ENCODE measurements around the gene PODNL1. TPM values are rescaled to one million over a fixed set of nuclear protein-coding genes. Genes with fewer than 3 reads are reported as not detected.

PODNL1 gene
- total RNA-seq, 2 donors from 2014 or later: 0.81 TPM; not detected in 1

DNA sequence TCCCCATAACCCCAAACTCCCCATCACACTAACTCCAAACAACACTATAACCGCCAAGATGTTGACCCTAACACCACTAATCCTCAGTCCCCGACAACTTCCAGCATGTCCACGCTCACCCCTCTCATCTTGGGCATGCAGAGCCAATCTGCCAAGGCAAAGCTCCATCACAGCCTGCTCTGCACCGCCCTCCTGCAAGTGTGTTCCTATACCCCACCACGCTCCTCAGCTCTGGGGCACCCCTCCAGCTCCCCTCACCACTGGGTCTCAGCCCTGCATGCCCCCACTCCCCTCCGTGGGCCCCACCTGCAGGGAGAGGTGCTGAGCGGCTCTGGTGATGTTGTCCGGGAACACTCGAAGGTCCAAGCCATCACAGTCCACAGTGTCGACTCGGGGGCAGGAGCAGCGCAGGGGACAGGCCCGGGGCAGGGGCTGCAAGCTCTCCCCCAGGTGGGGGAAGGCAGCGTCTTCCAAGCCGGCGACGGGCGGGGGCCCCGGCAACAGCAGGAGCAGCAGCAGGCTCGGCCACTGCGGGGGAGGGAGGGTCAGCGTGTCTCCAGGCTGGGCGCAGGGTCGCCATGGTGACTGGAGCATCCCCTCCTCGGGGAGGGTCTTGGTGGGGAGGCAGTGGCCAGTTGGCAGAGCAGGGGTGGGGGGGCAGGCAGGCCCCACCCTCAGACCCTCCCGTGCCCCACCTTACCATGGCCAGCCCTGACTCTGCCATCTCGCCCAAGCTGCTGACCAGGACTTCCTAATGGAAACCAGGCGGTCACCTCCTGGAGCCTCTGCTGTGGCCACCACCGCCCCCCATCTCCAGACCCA is 527 bp downstream of the PODNL1 start:
- Mint-ChIP-seq H3K9me3 (no peaks in the 10 kb centered on the region), H3K27ac (no peak overlapping the region), H3K4me1 (ENCODE audit: low read depth) (peaks cover 7% of the 10 kb centered on the region), H3K4me3 (no peak overlapping the region), H3K36me3 (ENCODE audit: insufficient read depth in 2 of 2) (no peaks in the 10 kb centered on the region), H3K27me3 (ENCODE audit: low read depth) (peaks cover 7% of the 10 kb centered on the region)
- ATAC-seq (replicated peaks in 1 of 2) (no peak), DNase-seq (no peak)

DNA sequence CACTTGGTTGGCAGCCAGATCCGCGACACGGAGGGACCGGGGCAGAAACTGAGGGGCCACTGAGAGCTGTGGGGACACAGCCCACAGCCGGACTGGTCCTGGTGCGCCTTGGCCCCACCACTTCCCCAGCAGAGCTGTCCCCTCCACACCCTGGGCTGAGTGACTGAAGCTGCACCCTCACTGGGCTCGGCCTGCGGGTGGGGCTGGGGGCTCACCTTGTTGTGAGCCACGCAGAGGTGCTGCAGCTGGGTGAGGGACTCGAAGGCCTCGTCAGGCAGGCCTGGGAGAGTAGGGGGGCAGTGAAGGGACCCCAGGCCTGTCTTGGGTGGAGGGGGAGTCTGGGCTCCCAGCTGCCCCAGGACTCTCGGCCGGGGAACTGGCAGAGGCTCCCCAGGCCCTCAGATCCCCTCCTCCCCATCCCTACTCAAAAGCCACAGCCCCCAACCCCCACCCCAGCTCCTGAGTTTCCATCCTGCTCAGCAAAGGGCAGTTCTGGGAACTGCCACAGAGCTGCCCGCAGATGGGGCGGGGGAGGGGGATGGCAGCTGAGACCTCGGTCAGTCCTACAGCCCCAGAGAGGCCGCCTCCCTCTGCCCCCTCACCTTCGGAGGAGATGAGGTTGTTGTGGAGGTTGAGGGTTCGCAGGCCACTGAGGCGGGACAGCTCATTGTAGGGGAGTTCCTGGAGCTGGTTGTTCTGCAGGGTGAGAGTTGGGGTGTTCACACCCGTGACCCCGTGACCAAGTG is 2.3 kb downstream of the PODNL1 start:
- peaks cover 7% of the 10 kb centered on the region for H3K27me3 Mint-ChIP-seq (ENCODE audit: low read depth)
- no peak for ATAC-seq (replicated peaks in 1 of 2)

DNA sequence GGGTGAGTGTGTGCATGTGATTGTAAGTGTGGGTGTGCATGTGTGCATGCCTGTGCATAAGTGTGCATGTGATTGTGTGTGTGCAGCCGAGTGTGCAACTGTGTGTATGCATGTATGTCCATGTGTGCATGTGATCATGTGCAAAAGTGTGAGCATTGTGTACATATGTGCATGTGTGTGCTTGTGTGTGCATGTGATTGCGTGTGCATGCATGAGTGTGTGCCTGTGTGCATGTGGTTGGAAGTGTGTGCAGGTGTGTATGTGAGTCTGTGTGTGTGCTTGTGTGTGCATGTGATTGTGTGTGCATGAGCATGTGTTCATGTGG is 3.5 kb downstream of the PODNL1 start:
- Mint-ChIP-seq H3K36me3 (ENCODE audit: insufficient read depth in 2 of 2) (no peaks in the 10 kb centered on the region), H3K27ac (no peak overlapping the region), H3K27me3 (ENCODE audit: low read depth) (peaks cover 7% of the 10 kb centered on the region), H3K4me3 (no peak overlapping the region), H3K9me3 (no peaks in the 10 kb centered on the region), H3K4me1 (ENCODE audit: low read depth) (peaks cover 7% of the 10 kb centered on the region)
- no peak for DNase-seq
- ATAC-seq (replicated peaks in 1 of 2): no peak

More for the DNA sequence above, 2.3 kb downstream of the PODNL1 start:
- Mint-ChIP-seq H3K36me3 (ENCODE audit: insufficient read depth in 2 of 2) (no peaks in the 10 kb centered on the region), H3K9me3 (no peaks in the 10 kb centered on the region), H3K27ac (no peak overlapping the region), H3K4me1 (ENCODE audit: low read depth) (peaks cover 7% of the 10 kb centered on the region), H3K4me3 (no peak overlapping the region)
- no peak for DNase-seq

DNA sequence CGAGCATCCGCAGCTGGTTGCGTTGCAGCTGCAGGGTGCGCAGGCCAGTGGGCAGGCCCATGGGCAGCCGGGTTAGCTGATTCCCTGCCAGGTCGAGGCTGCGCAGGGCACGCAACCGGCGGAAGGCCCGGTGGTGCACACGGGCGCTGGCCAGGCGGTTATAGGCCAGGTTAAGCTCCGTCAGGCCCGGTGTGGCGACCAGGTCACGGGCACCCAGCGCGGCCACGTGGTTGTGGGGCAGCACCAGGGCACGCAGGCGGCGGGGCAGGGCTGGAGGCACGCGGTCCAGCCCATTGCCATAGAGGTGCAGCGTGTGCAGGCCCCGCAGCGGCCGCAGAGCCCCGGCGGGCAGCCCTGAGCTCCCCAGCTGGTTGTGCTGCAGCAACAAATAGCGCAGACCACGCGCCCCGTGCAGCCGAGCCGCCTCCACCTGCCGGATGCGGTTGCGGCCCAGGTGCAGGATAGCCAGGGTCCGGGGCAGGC is 5.3 kb downstream of the PODNL1 start:
- H3K9me3 Mint-ChIP-seq: no peaks in the 10 kb centered on the region
- peaks cover 7% of the 10 kb centered on the region for H3K4me1 Mint-ChIP-seq (ENCODE audit: low read depth)
- peaks cover 7% of the 10 kb centered on the region for H3K27me3 Mint-ChIP-seq (ENCODE audit: low read depth)
- no peak for ATAC-seq (replicated peaks in 1 of 2)
- H3K36me3 Mint-ChIP-seq (ENCODE audit: insufficient read depth in 2 of 2): peaks cover 0 to 2% of the 10 kb centered on the region in 2 donors
- no peak for DNase-seq
- H3K27ac Mint-ChIP-seq: no peak overlapping the region
- no peak overlapping the region for H3K4me3 Mint-ChIP-seq

DNA sequence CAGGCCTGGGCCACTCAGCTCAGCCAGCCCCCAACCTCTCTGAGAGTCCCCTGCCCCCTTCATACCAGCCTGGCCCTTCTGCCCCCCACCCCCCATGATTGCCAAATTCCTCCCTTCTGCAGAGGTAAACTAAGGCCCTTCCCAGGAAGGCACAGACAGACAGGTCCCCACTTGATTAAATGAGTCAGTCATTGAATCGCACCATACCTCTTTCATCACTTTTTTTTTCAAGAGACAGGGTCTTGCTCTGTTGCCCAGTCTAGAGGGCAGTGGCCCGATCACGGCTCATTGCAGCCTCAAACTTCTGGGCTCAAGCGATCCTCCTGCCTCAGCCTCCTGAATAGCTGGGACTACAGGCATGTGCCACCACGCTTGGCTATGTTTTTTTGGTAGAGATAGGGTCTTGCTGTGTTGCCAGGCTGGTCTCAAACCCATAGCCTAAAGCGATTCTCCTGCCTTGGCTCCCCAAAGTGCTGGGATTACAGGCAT is 6.0 kb downstream of the PODNL1 start:
- ATAC-seq (replicated peaks in 1 of 2): no peak
- H3K36me3 Mint-ChIP-seq (ENCODE audit: insufficient read depth in 2 of 2): peaks cover 0 to 2% of the 10 kb centered on the region in 2 donors
- DNase-seq: no peak
- H3K4me3 Mint-ChIP-seq: no peak overlapping the region
- H3K27ac Mint-ChIP-seq: no peak overlapping the region
- peaks cover 7% of the 10 kb centered on the region for H3K4me1 Mint-ChIP-seq (ENCODE audit: low read depth)
- H3K9me3 Mint-ChIP-seq: no peaks in the 10 kb centered on the region
- H3K27me3 Mint-ChIP-seq (ENCODE audit: low read depth): peaks cover 1% of the 10 kb centered on the region

DNA sequence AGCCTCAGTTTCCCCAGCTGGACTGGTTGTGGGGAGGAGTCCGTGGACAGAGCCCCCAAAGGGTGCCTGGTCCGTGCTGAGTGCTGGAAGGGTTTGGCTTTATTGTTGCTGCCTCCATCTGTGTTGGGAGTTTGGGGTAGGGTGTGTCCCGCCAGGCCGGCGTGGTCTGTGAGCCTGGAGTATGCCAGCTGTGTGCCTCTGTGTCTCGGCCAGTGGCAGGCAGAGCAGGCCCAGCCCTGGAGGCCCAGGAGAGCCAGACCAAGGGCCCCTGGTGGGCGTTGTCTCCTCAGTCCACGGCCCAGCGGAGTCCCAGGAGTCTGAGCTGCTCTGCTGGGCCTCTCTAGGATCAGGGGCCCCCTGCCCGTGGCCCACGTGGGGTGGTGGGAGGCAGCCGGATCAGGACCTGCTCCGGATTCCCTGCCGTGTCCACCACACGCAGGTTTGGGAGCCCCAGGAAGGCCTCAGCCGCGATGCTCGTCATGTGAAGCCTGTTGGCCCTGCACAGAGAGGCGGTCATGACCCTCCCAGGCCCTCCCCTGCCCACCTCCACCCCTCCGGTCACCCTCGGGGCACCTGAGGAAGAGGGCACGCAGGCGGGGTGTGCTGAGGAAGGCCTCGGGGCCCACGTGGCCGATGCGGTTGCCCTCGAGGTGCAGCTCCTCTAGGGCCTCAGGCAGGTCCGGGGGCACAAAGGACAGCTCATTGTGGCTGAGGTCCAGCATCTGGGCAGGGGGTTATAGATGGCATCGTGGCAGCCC is 6.6 kb downstream of the PODNL1 start:
- Mint-ChIP-seq H3K27ac (no peak overlapping the region), H3K4me3 (no peak overlapping the region), H3K4me1 (ENCODE audit: low read depth) (peaks cover 7% of the 10 kb centered on the region), H3K27me3 (ENCODE audit: low read depth) (no peaks in the 10 kb centered on the region), H3K9me3 (no peaks in the 10 kb centered on the region), H3K36me3 (ENCODE audit: insufficient read depth in 2 of 2) (peaks cover 0 to 2% of the 10 kb centered on the region in 2 donors)
- no peak for ATAC-seq (replicated peaks in 1 of 2)
- DNase-seq: no peak

DNA sequence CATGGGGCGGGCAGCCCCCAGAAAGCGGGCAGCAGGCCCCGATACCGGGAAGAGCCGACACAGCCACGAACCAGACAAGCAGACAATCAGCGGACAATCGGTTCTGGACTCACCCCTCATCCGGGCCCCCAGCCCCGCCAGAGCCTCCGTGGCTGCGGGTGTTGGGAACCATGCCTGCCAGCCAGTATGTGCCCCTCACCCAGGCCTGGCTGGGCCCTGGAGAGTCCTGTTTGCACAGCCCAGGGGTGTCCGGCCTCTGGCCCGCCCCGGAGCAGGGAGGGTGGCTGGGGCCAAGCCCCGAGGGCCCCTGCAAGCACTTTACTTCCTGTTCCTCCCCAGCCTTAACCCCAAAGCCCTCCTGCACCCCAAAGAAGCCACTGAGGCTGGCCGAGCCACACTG is 7.8 kb downstream of the PODNL1 start:
- H3K27me3 Mint-ChIP-seq (ENCODE audit: low read depth): no peaks in the 10 kb centered on the region
- peaks cover 2% of the 10 kb centered on the region in 2 donors for H3K36me3 Mint-ChIP-seq (ENCODE audit: insufficient read depth in 2 of 2)
- ATAC-seq (replicated peaks in 1 of 2): no peak
- no peak overlapping the region for H3K27ac Mint-ChIP-seq
- peaks cover 7% of the 10 kb centered on the region for H3K4me1 Mint-ChIP-seq (ENCODE audit: low read depth)
- no peaks in the 10 kb centered on the region for H3K9me3 Mint-ChIP-seq
- H3K4me3 Mint-ChIP-seq: no peak overlapping the region
- DNase-seq: no peak

DNA sequence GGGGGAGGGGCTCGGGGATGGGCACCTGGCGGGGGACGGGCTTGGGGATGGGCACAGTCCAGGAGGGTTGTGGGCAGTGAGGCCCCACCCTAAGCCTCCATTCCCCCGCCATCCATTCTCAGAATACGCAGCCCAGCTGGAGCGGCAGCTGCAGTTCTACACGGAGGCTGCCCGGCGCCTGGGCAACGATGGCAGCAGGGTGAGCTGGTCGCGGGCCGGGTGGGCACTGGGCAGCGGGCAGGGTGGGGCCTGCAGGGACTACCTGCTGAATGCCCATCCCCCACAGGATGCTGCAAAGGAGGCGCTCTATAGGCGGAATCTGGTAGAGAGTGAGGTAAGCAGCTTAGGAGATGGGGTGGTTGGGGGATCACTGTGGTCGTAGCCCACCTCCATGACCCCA is 8.3 kb downstream of the PODNL1 start:
- Mint-ChIP-seq H3K4me3 (no peak overlapping the region), H3K36me3 (ENCODE audit: insufficient read depth in 2 of 2) (peaks cover 2 to 3% of the 10 kb centered on the region in 2 donors), H3K9me3 (no peaks in the 10 kb centered on the region), H3K27ac (no peak overlapping the region), H3K4me1 (ENCODE audit: low read depth) (peaks cover 7% of the 10 kb centered on the region), H3K27me3 (ENCODE audit: low read depth) (no peaks in the 10 kb centered on the region)
- DNase-seq (no peak), ATAC-seq (replicated peaks in 1 of 2) (no peak)

DNA sequence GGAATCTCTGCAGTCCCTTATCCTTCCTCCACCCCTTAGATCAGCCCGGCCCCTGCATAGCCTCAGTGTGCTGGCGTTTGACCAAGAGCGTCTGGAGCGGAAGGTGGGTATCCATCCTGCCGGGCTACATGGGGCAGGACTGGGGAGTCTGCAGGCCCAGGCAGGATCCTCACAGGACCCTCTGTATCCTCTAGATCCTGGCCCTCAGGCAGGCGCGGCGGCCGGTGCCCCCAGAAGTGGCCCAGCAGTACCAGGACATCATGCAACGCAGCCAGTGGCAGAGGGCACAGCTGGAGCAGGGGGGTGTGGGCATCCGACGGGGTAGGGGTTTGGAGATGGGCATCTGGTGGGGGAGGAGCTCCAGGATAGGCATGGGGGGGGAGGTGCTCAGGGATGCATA is 8.9 kb downstream of the PODNL1 start:
- ATAC-seq (replicated peaks in 1 of 2) (no peak), DNase-seq (no peak)
- H3K36me3 Mint-ChIP-seq (ENCODE audit: insufficient read depth in 2 of 2): peaks cover 2 to 5% of the 10 kb centered on the region in 2 donors
- peaks cover 1% of the 10 kb centered on the region for H3K4me1 Mint-ChIP-seq (ENCODE audit: low read depth)
- no peaks in the 10 kb centered on the region for H3K27me3 Mint-ChIP-seq (ENCODE audit: low read depth)
- H3K9me3 Mint-ChIP-seq: no peaks in the 10 kb centered on the region
- H3K4me3 Mint-ChIP-seq: no peak overlapping the region
- H3K27ac Mint-ChIP-seq: no peak overlapping the region

DNA sequence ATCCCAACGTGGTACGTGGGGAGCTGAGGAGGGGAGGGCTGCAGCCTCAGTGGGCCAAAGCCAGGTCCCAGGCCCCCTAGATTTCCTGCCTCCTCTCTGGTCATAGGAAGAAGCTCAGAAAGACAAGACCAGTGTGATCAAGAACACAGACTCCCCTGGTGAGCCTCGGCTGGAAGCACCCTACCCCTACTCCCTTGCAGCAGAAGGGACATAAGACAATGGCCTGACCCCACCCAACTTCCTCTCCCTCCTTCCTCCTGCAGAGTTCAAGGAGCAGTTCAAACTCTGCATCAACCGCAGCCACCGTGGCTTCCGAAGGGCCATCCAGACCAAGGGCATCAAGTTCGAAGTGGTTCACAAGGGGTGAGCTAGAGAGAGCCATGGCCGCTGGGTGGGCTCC is 11.5 kb downstream of the PODNL1 start:
- H3K27me3 Mint-ChIP-seq (ENCODE audit: low read depth): no peaks in the 10 kb centered on the region
- no peak overlapping the region for H3K4me3 Mint-ChIP-seq
- ATAC-seq (replicated peaks in 1 of 2): no peak
- H3K9me3 Mint-ChIP-seq: no peaks in the 10 kb centered on the region
- peaks cover 9 to 19% of the 10 kb centered on the region in 2 donors for H3K36me3 Mint-ChIP-seq (ENCODE audit: insufficient read depth in 2 of 2)
- no peak for DNase-seq
- no peaks in the 10 kb centered on the region for H3K4me1 Mint-ChIP-seq (ENCODE audit: low read depth)
- H3K27ac Mint-ChIP-seq: no peak overlapping the region

DNA sequence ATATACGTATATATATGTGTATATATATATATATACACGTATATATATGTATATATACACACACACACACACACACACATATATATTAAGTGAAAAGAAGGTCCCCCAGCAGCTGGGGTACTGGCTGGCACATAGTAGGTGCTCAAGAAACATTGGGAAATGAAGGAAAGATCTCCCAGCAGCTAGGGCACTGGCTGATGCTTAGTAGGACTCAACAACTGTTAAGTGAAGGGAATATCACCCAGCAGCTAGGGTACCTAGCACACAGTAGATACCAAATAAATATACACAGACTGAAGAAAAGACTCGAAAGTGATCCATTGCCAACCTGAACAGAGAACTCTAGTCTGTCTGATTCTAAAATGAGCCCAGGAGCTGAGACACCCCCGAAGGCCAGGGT is 12.2 kb downstream of the PODNL1 start:
- Mint-ChIP-seq H3K27ac (no peak overlapping the region), H3K36me3 (ENCODE audit: insufficient read depth in 2 of 2) (peaks cover 11 to 24% of the 10 kb centered on the region in 2 donors), H3K4me1 (ENCODE audit: low read depth) (peaks cover 3% of the 10 kb centered on the region), H3K9me3 (peaks cover 0 to 2% of the 10 kb centered on the region in 2 donors), H3K4me3 (no peak overlapping the region), H3K27me3 (ENCODE audit: low read depth) (no peaks in the 10 kb centered on the region)
- ATAC-seq (replicated peaks in 1 of 2) (no peak), DNase-seq (no peak)

DNA sequence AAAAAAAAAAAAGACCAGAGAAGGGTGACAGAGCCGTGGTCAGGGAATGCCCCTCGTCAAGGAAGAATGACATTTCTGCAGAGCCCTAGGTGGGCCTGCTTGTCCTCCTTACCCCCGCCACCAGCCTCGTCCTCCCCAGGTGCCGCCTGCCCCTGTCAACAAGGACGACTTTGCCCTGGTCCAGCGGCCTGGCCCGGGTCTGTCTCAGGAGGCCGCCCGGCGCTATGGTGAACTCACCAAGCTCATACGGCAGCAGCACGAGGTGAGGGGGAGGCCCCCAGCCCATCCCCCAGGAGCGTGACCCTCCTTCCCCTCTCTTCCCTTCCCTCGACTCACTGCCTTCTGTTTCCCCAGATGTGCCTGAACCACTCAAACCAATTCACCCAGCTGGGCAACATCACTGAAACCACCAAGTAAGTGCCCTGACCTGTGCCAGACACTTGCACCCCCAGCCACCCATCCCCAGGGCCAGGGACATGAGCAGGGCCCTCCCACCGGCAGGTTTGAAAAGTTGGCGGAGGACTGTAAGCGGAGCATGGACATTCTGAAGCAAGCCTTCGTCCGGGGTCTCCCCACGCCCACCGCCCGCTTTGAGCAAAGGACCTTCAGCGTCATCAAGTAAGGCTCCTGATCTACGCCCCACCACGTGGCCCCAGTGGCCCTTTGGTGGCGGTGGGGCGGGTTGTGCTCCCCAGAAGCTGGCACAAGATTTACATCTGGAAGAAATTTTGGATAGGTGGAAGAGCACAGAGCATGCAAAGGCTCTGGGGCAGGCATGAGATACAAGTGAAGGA is 14.8 kb downstream of the PODNL1 start:
- peaks cover 12 to 31% of the 10 kb centered on the region in 2 donors for H3K36me3 Mint-ChIP-seq (ENCODE audit: insufficient read depth in 2 of 2)

More for the DNA sequence above, 14.8 kb downstream of the PODNL1 start:
- Mint-ChIP-seq H3K27ac (no peak overlapping the region), H3K4me1 (ENCODE audit: low read depth) (peaks cover 4% of the 10 kb centered on the region), H3K9me3 (peaks cover 0 to 3% of the 10 kb centered on the region in 2 donors), H3K4me3 (no peak overlapping the region), H3K27me3 (ENCODE audit: low read depth) (no peaks in the 10 kb centered on the region)
- DNase-seq (no peak), ATAC-seq (replicated peaks in 1 of 2) (no peak)
